NCI-H2029 treated with DMSO at 0.1 percent for 48 hours (cell line): ENCODE data around the gene LCAT.
"Not testable (repeated sequence)": the region's sequence is repeated elsewhere in the genome, so short reads cannot be mapped to it uniquely, and the experiment has no call there.

ENCODE experiments used
- DNase-seq: peaks from one replicate; lab custom pipeline; 2025; lab: John Stamatoyannopoulos, UW

LCAT gene

GRCh38 chr16:67931712-67932461 is 12.0 kb downstream of the LCAT start, which contains the start of gene CTRL:
CTRL (minus strand) TSS chr16:67931862; CDS start chr16:67931852, 10 bp downstream.
- DNase-seq = no peak

- no peak for DNase-seq
These were observed 13.2 kb downstream of the LCAT start for GRCh38 chr16:67930678-67931211.

- DNase-seq = no peak
These were observed 13.7 kb downstream of the LCAT start for GRCh38 chr16:67930191-67930590.

- DNase-seq = no peak
These were observed 15.2 kb downstream of the LCAT start for GRCh38 chr16:67928561-67929364.

- DNase-seq = no peak
These were observed 15.8 kb downstream of the LCAT start for GRCh38 chr16:67928147-67928546.

GRCh38 chr16:67927131-67927941 is 16.6 kb downstream of the LCAT start:
- no peak for DNase-seq

- DNase-seq = peak; percentile 71
These were observed 17.7 kb downstream of the LCAT start for GRCh38 chr16:67926181-67926750.

- DNase-seq = no peak
These were observed 19.6 kb downstream of the LCAT start for GRCh38 chr16:67924140-67924906.

GRCh38 chr16:67923414-67924116 is 20.4 kb downstream of the LCAT start:
- peak; percentile 49 for DNase-seq

GRCh38 chr16:67922740-67923139 is 21.2 kb downstream of the LCAT start:
- DNase-seq = peak; percentile 73

- no peak for DNase-seq
These were observed 21.7 kb downstream of the LCAT start for GRCh38 chr16:67922221-67922620.

- no peak for DNase-seq
These were observed 24.2 kb downstream of the LCAT start for GRCh38 chr16:67919622-67920221.

GRCh38 chr16:67917852-67918236 is 26.1 kb downstream of the LCAT start:
- DNase-seq = peak; percentile 34

- DNase-seq = peak; percentile 27
These were observed 26.6 kb downstream of the LCAT start for GRCh38 chr16:67917140-67917851.

- peak; percentile 43 for DNase-seq
These were observed 27.8 kb downstream of the LCAT start for GRCh38 chr16:67915831-67916723.

- DNase-seq = not testable (repeated sequence)
These were observed 28.5 kb downstream of the LCAT start for GRCh38 chr16:67915496-67915769.

- DNase-seq = no peak
These were observed 29.0 kb downstream of the LCAT start for GRCh38 chr16:67914758-67915495.

- no peak for DNase-seq
These were observed 33.8 kb downstream of the LCAT start for GRCh38 chr16:67910158-67910557.
